GM23338 (cell line): Measurements from ENCODE around the gene TTC16. TPM values are rescaled to one million over a fixed set of nuclear protein-coding genes. Genes with fewer than 3 reads are reported as not detected.
"Not testable (repeated sequence)": the region's sequence is repeated elsewhere in the genome, so short reads cannot be mapped to it uniquely, and the experiment has no call there.

Experiments
- ATAC-seq: fragments of 200-7000 bp; cut with Tn5 transposase; 3 replicates; pipeline ENCODE4 v1.9.1; 2020
- DNase-seq: peaks from one replicate; pipeline ENCODE4 v3.0.0-alpha.2; 2015; ENCODE audit warnings: low spot score
- H2AFZ ChIP-seq: fragments of 200-600 bp; sonication (generic); 2 replicates; pipeline ENCODE4 v1.8.0; 2016; ENCODE audit warnings: antibody characterized with exemption, mild to moderate bottlenecking, moderate library complexity
- H3F3A ChIP-seq: fragments of 200-600 bp; sonication (generic); replicated peaks from 2 replicates; pipeline ENCODE4 v1.8.0; 2017; ENCODE audit warnings: antibody characterized with exemption, mixed run types, low read depth
- H3K27ac ChIP-seq: fragments of 200-600 bp; sonication (generic); 2 replicates; pipeline ENCODE4 v1.6.1; 2016; ENCODE audit warnings: low read depth
- H3K27me3 ChIP-seq: fragments of 200-600 bp; sonication (generic); 2 replicates; pipeline ENCODE4 v1.8.0; 2016; ENCODE audit warnings: mild to moderate bottlenecking, mixed run types, moderate library complexity; ENCODE audit not compliant: insufficient read depth
- H3K36me3 ChIP-seq: fragments of 200-600 bp; sonication (generic); 2 replicates; pipeline ENCODE4 v1.8.0; 2016; ENCODE audit warnings: mild to moderate bottlenecking; ENCODE audit not compliant: insufficient read depth
- H3K4me1 ChIP-seq: fragments of 200-600 bp; sonication (generic); 2 replicates; pipeline ENCODE4 v1.8.0; 2016; ENCODE audit warnings: mild to moderate bottlenecking, moderate library complexity; ENCODE audit not compliant: insufficient read depth
- H3K4me2 ChIP-seq: fragments of 200-600 bp; sonication (generic); 2 replicates; pipeline ENCODE4 v1.7.1; 2017; ENCODE audit warnings: mixed run types
- H3K4me3 ChIP-seq: fragments of 200-600 bp; sonication (generic); 2 replicates; pipeline ENCODE4 v1.6.1; 2016; ENCODE audit warnings: mixed run types
- H3K79me2 ChIP-seq: fragments of 200-600 bp; sonication (generic); replicated peaks from 2 replicates; pipeline ENCODE4 v1.8.0; 2017; ENCODE audit warnings: mild to moderate bottlenecking; ENCODE audit not compliant: insufficient read depth
- H3K9me2 ChIP-seq: fragments of 200-600 bp; sonication (generic); 2 replicates; pipeline ENCODE4 v1.8.0; 2017; ENCODE audit not compliant: insufficient read depth
- H4K20me1 ChIP-seq: fragments of 200-600 bp; sonication (generic); replicated peaks from 2 replicates; pipeline ENCODE4 v1.8.0; 2017; ENCODE audit warnings: mild to moderate bottlenecking; ENCODE audit not compliant: insufficient read depth
- H3K27ac Mint-ChIP-seq: 2 replicates; pipeline ENCODE4 v1.8.0; 2020; ENCODE audit warnings: inconsistent platforms, mild to moderate bottlenecking, moderate library complexity, mixed read lengths
- H3K27me3 Mint-ChIP-seq: 3 replicates; pipeline ENCODE4 v1.8.0; 2022; ENCODE audit warnings: low read depth, mild to moderate bottlenecking, moderate library complexity, mixed read lengths, inconsistent platforms; ENCODE audit not compliant: insufficient read depth, poor library complexity
- H3K36me3 Mint-ChIP-seq: 3 replicates; pipeline ENCODE4 v1.8.0; 2021; ENCODE audit warnings: low read depth, mild to moderate bottlenecking, inconsistent platforms, moderate library complexity, mixed read lengths
- H3K4me1 Mint-ChIP-seq: 3 replicates; pipeline ENCODE4 v1.8.0; 2020; ENCODE audit warnings: mild to moderate bottlenecking, inconsistent platforms, mixed read lengths
- H3K4me3 Mint-ChIP-seq: 3 replicates; pipeline ENCODE4 v1.8.0; 2021; ENCODE audit warnings: moderate library complexity, mild to moderate bottlenecking, inconsistent platforms, mixed read lengths
- H3K9me3 Mint-ChIP-seq: 3 replicates; pipeline ENCODE4 v1.8.0; 2020; ENCODE audit warnings: moderate library complexity, mild to moderate bottlenecking, inconsistent platforms, mixed read lengths
- ETS1 ChIP-seq: IDR thresholded peaks from 2 replicates; pipeline ENCODE4 v1.6.1; 2016; ENCODE audit warnings: antibody characterized with exemption
- EZH2 ChIP-seq: fragments of 200-600 bp; sonication (generic); IDR thresholded peaks from one replicate; pipeline ENCODE4 v1.8.0; 2017; ENCODE audit warnings: antibody characterized with exemption, mild to moderate bottlenecking, low read depth; ENCODE audit not compliant: unreplicated experiment
- EZH2phosphoT487 ChIP-seq: fragments of 200-600 bp; sonication (generic); IDR thresholded peaks from one replicate; pipeline ENCODE4 v1.8.1; 2018; ENCODE audit warnings: antibody characterized with exemption; ENCODE audit not compliant: unreplicated experiment
- NANOG ChIP-seq: IDR thresholded peaks from 2 replicates; pipeline ENCODE4 v1.6.1; 2016; ENCODE audit warnings: antibody characterized with exemption, borderline replicate concordance
- POLR2AphosphoS5 ChIP-seq: IDR thresholded peaks from 2 replicates; pipeline ENCODE4 v1.6.1; 2016; ENCODE audit warnings: antibody characterized with exemption, low read depth
- STAT1 ChIP-seq: IDR thresholded peaks from one replicate; pipeline ENCODE4 v1.6.1; 2016; ENCODE audit warnings: antibody characterized with exemption; ENCODE audit not compliant: unreplicated experiment
- ZNF114 ChIP-seq: fragments of 250-450 bp; sonication (Bioruptor Pico); IDR thresholded peaks from 2 replicates; pipeline ENCODE4 v1.5.0; 2020; ENCODE audit warnings: mild to moderate bottlenecking, moderate library complexity
- ZNF331 ChIP-seq: fragments of 250-450 bp; sonication (Bioruptor Pico); IDR thresholded peaks from 2 replicates; pipeline ENCODE4 v1.5.0; 2020; ENCODE audit warnings: low read depth, mild to moderate bottlenecking, moderate library complexity
- polyA plus RNA-seq: library from polyadenylated mRNA; unstranded; fragments of >200 nt; fragmentation: Nextera tagmentation; extraction: Ambion mirVana; gene quantifications from 2 replicates; pipeline ENCODE4 v1.2.1, GENCODE V29; 2016
- total RNA-seq: library from RNA; depleted of rRNA; stranded (reverse); fragments of >200 nt; shearing (Covaris generic); gene quantifications from 2 replicates; pipeline ENCODE4 v1.2.3, GENCODE V29; 2014
- TF ChIP-seq, protein P1 (sequence below), 2 experiments: fragments of 200-600 bp in 1 of 2; sonication (generic) in 1 of 2; conservative IDR thresholded peaks; 2 replicates each; pipeline versions ENCODE4 v1.5.1 to v1.6.1; 2016 to 2017; ENCODE audit warnings: antibody characterized with exemption in 2 of 2, low read depth in 2 of 2, mild to moderate bottlenecking in 2 of 2, moderate library complexity in 1 of 2
- TF ChIP-seq, protein P2 (sequence below): IDR thresholded peaks from one replicate; pipeline ENCODE4 v1.6.1; 2018; ENCODE audit warnings: antibody characterized with exemption; ENCODE audit not compliant: unreplicated experiment

The TTC16 gene
- total and polyA plus RNA-seq, 2 experiments from 2014 or later = not detected

DNA sequence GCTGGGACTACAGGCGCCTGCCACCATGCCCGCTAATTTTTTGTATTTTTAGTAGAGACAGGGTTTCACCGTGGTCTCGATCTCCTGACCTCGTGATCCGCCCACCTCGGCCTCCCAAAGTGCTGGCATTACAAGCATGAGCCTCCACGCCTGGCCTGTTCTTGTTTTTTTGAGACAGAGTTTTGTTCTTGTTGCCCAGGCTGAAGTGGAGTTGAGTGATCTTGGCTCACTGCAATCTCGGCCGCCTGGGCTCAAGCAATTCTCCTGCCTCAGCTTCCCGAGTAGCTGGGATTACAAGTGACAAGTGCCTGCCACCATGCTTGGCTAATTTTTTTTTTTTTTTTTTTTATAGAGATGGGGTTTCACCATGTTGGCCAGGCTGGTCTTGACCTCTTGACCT lies 40.9 kb downstream of the TTC16 start:
- H3K27me3 Mint-ChIP-seq = peaks cover 18% of the 10 kb centered on the region
- not testable (repeated sequence) for H3K36me3 Mint-ChIP-seq

DNA sequence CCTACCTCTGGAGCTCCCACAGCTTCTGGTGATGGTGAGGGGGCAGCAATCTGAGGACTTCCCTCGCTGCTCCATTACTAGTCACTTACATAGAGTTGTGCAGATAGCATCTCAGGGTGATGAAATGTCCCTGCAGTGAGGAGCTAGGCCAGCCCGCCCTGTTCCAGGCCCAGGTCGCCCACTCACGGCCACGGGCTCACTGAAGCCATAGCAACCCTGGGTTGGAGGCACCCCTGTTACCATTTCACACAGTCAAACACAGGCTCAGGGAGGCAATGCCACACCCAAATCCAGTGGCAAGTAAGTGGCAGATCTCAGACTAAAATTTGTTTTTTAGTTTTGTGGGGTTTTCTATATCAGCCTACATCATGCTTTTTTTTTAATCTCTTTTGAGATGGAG lies 43.0 kb downstream of the TTC16 start:
- H3K27me3 Mint-ChIP-seq = peaks cover 11% of the 10 kb centered on the region
- H3K27ac ChIP-seq = no peak overlapping the region
- no peak overlapping the region for H3K4me2 ChIP-seq
- peaks cover 27% of the 10 kb centered on the region for H3K4me1 Mint-ChIP-seq
- H3F3A ChIP-seq = peaks cover 8% of the 10 kb centered on the region; the same call in 1 of the 2 replicates
- no peaks in the 10 kb centered on the region for H3K9me3 Mint-ChIP-seq
- DNase-seq (no peak), ATAC-seq (no peak)
- no peaks in the 10 kb centered on the region for H3K79me2 ChIP-seq
- no peak overlapping the region for H2AFZ ChIP-seq
- H3K27ac Mint-ChIP-seq = no peak overlapping the region
- H3K27me3 ChIP-seq = peaks cover 14% of the 10 kb centered on the region
- H4K20me1 ChIP-seq = no peaks in the 10 kb centered on the region
- peaks cover 22% of the 10 kb centered on the region for H3K4me1 ChIP-seq
- no peak overlapping the region for H3K4me3 ChIP-seq
- H3K36me3 ChIP-seq = no peaks in the 10 kb centered on the region
- no peak overlapping the region for H3K4me3 Mint-ChIP-seq
- H3K36me3 Mint-ChIP-seq = no peaks in the 10 kb centered on the region; the same call in 2 of the 3 replicates
- no peaks in the 10 kb centered on the region for H3K9me2 ChIP-seq
- TF ChIP-seq, protein P1, sequence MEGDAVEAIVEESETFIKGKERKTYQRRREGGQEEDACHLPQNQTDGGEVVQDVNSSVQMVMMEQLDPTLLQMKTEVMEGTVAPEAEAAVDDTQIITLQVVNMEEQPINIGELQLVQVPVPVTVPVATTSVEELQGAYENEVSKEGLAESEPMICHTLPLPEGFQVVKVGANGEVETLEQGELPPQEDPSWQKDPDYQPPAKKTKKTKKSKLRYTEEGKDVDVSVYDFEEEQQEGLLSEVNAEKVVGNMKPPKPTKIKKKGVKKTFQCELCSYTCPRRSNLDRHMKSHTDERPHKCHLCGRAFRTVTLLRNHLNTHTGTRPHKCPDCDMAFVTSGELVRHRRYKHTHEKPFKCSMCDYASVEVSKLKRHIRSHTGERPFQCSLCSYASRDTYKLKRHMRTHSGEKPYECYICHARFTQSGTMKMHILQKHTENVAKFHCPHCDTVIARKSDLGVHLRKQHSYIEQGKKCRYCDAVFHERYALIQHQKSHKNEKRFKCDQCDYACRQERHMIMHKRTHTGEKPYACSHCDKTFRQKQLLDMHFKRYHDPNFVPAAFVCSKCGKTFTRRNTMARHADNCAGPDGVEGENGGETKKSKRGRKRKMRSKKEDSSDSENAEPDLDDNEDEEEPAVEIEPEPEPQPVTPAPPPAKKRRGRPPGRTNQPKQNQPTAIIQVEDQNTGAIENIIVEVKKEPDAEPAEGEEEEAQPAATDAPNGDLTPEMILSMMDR (conservative IDR thresholded peaks at IDR 0.05; ENCODE audit: low read depth in 2 of 2) = no peak
- no peak for TF ChIP-seq EZH2
- TF ChIP-seq POLR2AphosphoS5 = no peak
- TF ChIP-seq EZH2phosphoT487 = no peak
- TF ChIP-seq, protein P2, sequence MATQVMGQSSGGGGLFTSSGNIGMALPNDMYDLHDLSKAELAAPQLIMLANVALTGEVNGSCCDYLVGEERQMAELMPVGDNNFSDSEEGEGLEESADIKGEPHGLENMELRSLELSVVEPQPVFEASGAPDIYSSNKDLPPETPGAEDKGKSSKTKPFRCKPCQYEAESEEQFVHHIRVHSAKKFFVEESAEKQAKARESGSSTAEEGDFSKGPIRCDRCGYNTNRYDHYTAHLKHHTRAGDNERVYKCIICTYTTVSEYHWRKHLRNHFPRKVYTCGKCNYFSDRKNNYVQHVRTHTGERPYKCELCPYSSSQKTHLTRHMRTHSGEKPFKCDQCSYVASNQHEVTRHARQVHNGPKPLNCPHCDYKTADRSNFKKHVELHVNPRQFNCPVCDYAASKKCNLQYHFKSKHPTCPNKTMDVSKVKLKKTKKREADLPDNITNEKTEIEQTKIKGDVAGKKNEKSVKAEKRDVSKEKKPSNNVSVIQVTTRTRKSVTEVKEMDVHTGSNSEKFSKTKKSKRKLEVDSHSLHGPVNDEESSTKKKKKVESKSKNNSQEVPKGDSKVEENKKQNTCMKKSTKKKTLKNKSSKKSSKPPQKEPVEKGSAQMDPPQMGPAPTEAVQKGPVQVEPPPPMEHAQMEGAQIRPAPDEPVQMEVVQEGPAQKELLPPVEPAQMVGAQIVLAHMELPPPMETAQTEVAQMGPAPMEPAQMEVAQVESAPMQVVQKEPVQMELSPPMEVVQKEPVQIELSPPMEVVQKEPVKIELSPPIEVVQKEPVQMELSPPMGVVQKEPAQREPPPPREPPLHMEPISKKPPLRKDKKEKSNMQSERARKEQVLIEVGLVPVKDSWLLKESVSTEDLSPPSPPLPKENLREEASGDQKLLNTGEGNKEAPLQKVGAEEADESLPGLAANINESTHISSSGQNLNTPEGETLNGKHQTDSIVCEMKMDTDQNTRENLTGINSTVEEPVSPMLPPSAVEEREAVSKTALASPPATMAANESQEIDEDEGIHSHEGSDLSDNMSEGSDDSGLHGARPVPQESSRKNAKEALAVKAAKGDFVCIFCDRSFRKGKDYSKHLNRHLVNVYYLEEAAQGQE = no peak
- no peak for TF ChIP-seq ETS1
- no peak for TF ChIP-seq STAT1
- no peak for TF ChIP-seq ZNF114 (CRISPR knock-in tag)
- TF ChIP-seq NANOG = no peak
- no peak for TF ChIP-seq ZNF331 (CRISPR knock-in tag)

More for the DNA sequence above, 40.9 kb downstream of the TTC16 start:
- not testable (repeated sequence) for DNase-seq, H3F3A ChIP-seq, H4K20me1 ChIP-seq, H2AFZ ChIP-seq, H3K27ac Mint-ChIP-seq, H3K9me2 ChIP-seq, H3K79me2 ChIP-seq, H3K4me3 Mint-ChIP-seq, H3K9me3 Mint-ChIP-seq, H3K36me3 ChIP-seq, ATAC-seq, H3K4me3 ChIP-seq, H3K27ac ChIP-seq, H3K4me1 Mint-ChIP-seq, H3K4me2 ChIP-seq
- peaks cover 10% of the 10 kb centered on the region; the same call in 1 of the 2 replicates for H3K4me1 ChIP-seq
- H3K27me3 ChIP-seq = peaks cover 14% of the 10 kb centered on the region
